OCI-LY3 (cell line): ENCODE measurements around the gene ESRRG.

ENCODE experiments used
- EZH2phosphoT487 ChIP-seq: fragments of 200-600 bp; shearing (Covaris generic); IDR thresholded peaks from 2 replicates; pipeline ENCODE4 v1.6.1; 2018; ENCODE audit warnings: antibody characterized with exemption, mixed run types, low read depth
- TF ChIP-seq, protein P1 (sequence below): fragments of 200-600, 300-600 bp; sonication (generic); IDR thresholded peaks from 2 replicates; pipeline ENCODE4 v1.5.1; 2014; ENCODE audit warnings: antibody characterized with exemption, low read length, low read depth

DNA sequence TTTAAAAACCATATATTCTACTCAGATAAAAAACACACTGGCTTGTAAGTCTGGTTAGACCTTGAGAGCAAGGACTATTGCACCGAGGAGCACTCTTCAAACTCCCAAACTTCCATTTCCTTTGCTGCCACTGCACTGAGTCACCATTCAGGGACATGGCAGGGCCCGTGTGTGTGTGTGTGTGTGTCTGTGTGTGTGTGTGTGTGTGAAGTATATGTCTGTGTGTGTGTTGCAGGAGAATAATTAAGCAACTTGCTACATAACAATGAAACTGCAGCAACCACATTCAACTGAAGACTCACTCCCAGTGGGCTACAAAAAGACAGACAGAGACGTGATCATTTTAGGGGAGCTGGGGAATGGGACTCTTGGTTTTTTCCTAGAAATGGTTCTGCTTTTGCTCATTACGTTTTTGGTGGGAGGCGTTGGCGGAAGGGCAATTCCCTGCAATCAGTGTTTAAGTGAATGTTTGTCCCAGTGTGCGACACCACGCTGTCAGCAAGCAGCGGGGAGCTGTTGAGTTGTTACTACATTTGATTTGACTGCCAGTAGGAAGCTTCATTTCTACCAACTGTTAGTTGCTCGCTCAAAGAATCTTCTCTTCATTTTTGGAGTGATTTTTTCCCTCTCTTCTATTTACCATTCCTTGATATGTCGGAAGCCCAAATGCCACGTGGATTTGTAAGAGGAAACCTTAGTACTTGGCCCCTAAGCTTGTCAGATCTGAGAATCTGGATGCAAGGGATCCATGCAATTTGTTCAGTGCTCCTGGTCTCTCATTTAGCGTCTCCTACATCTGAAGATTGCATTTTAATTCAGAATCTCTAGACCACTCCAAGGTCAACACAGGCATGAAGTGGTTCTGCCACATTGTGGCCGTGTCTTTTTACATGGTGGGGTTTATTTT, 36.1 kb downstream of the ESRRG start:
- TF ChIP-seq, protein P1, sequence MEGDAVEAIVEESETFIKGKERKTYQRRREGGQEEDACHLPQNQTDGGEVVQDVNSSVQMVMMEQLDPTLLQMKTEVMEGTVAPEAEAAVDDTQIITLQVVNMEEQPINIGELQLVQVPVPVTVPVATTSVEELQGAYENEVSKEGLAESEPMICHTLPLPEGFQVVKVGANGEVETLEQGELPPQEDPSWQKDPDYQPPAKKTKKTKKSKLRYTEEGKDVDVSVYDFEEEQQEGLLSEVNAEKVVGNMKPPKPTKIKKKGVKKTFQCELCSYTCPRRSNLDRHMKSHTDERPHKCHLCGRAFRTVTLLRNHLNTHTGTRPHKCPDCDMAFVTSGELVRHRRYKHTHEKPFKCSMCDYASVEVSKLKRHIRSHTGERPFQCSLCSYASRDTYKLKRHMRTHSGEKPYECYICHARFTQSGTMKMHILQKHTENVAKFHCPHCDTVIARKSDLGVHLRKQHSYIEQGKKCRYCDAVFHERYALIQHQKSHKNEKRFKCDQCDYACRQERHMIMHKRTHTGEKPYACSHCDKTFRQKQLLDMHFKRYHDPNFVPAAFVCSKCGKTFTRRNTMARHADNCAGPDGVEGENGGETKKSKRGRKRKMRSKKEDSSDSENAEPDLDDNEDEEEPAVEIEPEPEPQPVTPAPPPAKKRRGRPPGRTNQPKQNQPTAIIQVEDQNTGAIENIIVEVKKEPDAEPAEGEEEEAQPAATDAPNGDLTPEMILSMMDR, result no peak
- TF ChIP-seq EZH2phosphoT487, result no peak
